ENCODE data around the gene FAF1.

DNA sequence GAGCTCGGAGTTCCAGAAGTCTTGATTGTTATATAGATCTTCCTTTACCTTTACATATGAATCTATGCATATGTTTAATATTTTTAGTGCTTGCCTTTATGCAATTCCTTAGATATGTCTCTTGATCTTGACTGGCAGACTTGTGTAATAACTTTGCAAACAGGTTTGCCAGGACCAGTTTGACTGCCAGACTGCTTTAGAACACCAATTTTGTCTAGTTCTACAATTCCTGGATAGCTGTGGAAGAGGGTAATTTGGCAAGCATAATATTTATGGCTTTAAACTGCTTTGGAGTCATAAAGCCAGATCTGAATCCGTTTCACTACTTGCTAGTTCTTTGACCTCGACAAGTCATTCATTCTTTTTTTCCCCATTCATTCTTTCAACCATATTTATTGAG lies 250.0 kb downstream of the FAF1 start:
- TF ChIP-seq POLR2A (IDR thresholded peaks at IDR 0.05; ENCODE audit: low read length), result no peak
- TF ChIP-seq GATA1 (IDR thresholded peaks at IDR 0.05; ENCODE audit: low read depth, low read length), result no peak
